ENCODE data around the gene LCP2.

LCP2 gene
- 251 to 265 reads per million in 2 donors for total RNA-seq

DNA sequence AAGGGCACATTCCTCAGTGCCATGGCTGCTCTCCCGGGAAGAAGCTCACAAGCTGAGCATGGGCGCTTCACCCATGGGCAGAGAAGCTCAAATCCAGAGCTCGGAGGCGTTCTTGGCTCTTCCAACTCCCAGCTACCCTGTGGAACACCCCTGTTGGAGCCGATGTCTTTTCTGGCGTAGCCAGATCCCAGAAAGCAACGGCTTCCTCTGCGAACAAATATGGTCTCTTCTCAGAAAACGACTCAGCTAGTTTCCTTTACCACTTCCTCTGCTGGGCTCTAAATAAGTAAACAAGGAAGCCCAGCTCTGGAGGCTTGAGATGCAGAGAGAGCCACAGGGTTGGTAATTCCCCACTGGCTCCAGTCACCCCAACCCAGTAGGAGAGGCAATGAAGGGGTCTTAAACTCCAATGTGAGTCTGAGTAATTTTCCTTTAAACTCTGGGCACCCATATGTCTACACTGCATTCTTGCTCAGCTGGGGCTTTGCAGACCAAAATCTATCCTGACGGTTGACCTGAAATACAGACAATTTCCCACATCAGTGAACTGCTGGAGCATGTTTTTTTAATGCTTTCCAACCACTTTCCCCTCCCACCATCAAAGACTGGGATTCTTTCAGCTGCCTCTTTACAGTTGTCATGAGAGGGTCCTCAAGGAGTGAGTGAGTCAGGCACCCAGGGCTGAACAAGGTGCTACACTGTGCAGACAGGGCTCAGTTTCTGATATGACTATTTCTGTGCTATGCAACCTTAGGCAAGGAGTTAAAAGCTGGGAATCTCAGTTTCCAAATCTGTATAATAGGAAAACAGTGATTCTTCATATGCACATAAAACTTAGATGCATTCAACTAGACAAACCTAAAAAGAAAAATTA, at the start of gene LCP2:
Gene LCP2 (minus strand): TSS at position 189 of the 874 bp plus-strand sequence. CDS start 166 bp downstream, at position 23.
- DNase-seq: no peak

DNA sequence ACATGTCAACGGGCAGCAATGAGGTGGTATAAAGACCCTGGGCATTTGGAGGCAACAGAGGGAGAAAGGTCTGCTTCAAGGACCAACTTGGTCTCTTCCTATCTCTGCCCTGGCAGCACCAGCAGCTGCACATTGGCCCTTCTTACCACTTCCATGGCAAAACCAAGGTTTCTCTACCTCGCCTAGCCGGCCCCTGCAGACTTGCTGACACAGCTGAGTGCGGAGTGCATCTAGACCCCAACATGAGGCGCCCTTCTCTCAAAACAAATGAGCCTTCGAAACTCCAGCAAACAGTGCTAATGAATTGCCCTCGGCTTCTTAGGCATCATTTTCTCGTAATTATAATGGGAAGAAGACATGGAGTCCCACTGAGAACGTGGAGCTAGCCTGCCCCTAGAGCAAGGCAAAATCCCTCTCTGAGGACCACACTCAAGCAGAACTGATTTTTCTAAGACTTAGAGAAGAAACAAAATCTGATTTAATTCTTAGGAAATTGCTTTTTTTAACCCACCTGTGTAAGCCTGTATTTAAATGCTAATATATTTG, 49.5 kb upstream of the LCP2 start:
- no peak for DNase-seq

DNA sequence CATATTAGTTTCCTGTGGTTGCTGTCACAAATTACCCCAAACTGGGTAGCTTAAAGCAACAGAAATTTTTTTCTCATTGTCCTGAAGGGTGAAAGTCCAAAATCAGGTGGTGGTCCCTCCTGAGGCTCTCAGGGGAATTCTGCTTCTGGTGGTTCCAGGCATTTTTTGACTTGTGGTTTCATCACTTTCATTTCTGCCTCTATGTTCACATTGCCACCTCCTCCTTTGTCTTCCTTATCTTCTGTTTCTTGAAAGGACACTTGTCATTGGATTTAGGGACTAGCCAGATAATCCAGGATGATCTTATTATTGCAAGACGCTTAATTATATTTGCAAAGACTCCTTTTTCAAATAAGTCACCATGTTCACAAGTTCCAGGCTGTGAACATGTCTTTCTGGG, 48.4 kb upstream of the LCP2 start:
- no peak for DNase-seq

DNA sequence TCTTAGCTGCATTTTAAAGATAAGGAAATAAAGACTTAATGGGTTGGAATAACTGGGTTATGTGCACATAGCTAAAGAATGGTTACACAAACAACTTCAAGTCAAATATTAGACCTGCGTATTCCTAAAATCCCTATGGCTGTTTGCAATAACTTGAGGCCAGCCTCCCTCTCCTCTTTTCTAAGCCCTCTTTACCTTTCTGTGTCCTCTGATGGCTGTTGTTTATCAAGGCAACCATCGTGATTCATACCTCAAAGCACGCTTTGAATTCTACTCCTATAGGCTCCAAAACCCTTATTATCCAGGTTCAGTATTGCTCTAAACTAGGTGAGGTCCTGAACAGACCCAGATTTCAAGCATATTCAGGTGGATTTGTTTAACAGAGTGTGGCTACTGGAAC, 45.6 kb upstream of the LCP2 start:
- no peak for DNase-seq

GRCh38 chr5:170342153-170342725, 44.7 kb upstream of the LCP2 start:
- DNase-seq: no peak

DNA sequence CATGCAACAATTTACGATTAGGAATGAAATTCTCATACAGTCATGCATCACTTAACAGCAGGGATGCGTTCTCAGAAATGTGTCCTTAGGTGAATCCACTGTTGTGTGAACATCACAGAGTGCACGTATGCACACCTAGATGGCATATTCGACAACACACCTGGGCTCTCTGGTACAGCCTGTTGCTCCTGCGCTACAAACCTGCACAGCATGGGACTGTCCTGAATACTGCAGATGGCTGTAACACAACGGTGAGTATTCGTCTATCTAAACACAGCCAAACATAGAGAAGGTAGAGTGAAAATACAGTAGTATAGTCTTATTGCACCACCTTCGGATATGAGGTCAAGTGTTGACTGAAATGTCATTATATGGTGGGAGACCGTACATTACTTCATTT, 44.0 kb upstream of the LCP2 start:
- no peak for DNase-seq

- no peak for DNase-seq
Measured at GRCh38 chr5:170339780-170340167, 42.2 kb upstream of the LCP2 start.

GRCh38 chr5:170338933-170339779, 41.6 kb upstream of the LCP2 start:
- DNase-seq: no peak

GRCh38 chr5:170338291-170338690, 40.7 kb upstream of the LCP2 start:
- no peak for DNase-seq

DNA sequence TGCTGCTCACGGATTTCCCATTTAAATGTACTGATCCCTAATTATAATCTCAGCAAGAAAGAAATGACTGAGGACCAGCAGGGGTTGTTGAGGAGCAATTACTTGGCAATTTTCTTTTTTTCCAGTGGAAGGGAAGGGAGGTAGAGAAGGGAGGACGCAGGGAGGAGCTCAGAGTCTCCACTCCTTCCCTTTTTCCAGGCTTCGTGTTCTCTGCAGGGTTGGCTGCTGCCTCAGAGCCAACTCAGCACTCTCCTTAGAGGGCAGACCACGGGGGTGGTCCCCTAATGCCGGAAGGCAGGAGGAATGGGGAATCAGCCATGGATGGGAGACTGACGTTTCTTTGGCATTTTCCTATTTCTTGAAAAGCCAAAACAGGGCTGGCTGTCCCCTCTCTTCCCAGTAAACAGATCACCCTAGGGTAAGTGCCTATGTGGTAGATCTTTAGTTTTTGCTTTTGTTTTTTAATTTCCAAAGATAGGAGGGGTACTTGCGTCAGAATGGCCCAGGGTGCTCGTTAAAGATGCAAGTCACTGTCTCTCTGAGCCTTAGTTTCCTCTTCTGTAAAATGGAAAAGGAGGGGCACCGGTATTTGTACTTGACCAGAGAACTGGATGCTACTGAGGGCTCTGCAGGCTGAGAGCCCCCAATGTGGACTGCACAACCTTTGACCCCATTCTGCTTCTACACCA, 39.6 kb upstream of the LCP2 start:
- no peak for DNase-seq

GRCh38 chr5:170336065-170336464, 38.5 kb upstream of the LCP2 start:
- DNase-seq: no peak

DNA sequence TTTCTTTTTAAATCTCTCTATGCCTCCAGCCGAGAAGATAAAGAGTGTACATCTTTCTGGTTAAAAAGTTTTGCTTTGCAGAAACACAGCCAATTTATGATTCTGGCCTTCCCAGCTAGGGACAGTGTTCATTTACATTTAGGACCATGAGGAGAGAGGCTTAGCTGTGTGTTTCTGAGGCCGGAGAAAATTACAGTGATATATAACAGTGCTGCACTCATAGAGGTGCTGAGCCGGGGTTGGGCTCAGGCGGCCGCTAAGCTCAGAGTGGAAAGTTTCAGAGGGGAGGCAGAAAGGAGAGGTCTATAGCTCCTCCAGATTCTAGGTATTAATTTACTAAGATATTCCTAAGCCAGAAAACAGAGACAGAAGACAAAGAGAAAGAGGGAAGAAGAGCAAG, 37.0 kb upstream of the LCP2 start:
- DNase-seq: no peak

DNA sequence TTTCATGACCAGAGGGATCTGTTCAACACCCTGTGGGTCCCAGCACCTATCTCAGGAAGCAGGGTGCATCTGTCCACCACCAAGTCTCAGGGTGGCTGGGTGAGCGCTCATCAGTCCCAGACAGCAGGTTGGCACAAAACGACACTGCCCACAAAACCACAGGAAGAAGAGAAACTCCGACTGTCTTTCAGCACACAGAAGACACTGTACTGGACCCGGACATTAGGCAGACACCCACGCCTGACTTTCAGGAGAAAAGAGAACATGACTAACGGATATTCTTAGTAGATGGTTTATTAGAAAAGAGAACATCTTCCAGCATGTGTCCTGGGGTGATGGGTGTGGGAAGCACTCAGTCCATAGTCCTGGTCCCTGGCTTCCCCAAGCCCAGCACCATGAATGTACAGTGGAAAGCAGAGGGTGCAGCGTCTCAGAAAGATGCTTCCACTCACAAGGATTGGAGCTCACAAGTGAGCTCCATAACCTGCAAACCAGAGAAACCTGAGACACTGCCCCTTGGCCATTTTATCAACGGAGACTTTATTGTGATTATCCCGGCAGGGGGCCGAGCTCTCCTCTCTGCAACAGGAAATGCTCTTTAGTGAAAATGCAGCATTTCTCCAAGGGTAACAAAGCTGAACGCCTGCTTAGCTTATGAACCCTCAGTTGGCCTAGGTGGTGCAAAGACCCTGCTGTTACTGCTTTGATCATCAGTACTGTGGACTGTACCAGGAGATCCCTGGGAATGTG, 35.8 kb upstream of the LCP2 start:
- no peak for DNase-seq

DNA sequence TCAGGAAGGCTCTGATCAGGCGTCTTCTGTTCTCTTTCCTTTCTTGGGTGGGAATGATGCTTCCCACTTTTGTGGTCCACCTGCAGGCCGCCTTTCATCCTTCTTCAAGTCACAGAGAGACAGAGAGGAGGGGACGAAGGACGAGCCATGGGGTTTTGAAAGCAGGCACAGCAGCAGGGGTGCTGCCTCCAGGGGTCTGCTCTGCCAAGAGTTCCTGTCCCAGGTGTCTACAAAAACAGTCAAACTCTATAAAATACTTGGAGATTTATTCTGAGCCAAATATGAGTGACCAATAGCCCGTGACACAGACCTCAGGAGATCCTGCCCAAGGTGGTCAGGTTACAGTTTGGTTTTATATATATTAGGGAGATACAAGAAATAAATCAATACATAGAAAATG, 34.5 kb upstream of the LCP2 start:
- no peak for DNase-seq

DNA sequence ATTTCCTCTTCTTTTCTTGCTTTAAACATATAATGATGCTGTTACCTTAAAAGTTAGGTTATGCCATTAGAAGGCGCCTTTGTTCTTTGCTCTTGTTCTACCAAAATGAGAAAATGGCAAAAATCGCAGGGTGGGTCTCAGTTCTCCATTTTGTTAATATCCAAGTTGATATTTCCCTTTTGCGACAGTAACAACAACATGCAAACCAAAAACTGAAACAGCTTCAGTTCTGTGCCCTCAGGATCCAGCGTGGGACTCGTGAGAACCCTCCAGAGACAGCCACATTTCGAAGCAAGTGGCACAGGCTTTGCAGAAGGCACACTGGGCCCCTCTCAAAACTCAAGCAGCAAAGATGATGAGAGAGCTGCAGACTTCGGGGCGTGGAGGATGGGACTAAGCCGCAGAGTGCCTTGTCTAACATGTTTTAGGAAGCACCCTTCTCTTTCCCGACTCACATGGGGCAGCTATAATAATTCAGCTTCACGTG, 33.0 kb upstream of the LCP2 start:
- no peak for DNase-seq

DNA sequence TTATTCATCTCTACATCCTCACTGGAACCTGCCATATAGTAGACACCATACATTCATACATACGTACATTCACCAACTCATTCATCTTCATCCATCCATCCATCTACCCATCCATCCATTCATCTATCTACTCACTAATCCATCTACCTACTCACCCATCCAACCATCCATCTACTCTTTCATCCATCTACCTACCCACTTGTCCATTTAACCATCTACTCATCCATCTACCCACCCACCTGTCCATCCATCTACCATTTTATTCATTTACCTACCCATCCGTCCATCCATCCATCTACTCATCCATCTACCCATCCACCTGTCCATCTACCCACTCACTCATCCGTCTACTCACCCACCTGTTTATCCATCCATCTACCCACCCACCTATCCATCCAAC, 31.9 kb upstream of the LCP2 start:
- DNase-seq: no peak

DNA sequence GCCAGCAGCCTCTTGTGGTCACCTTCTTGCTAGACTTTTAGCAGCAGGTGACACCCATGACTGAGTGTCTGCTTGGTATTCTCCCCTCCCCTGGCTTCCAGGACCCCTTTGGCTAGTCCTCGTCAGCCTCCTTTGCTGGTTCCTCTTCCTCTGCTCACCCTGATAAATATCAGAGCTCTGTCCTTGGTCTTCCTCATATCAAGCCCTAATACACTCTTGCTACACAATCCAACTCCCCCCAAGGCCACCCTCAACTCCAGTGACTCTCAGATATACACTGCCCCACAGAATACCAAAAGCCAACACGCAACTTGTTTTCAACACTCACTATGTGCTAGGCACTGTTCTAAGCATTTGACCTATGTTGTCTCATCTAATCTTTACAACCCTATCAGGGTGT, 30.3 kb upstream of the LCP2 start:
- no peak for DNase-seq

GRCh38 chr5:170327168-170327567, 29.6 kb upstream of the LCP2 start:
- DNase-seq: no peak

GRCh38 chr5:170319301-170319700, 21.7 kb upstream of the LCP2 start:
- no peak for DNase-seq

GRCh38 chr5:170317499-170317898, 19.9 kb upstream of the LCP2 start:
- DNase-seq: no peak

GRCh38 chr5:170316937-170317336, 19.4 kb upstream of the LCP2 start:
- no peak for DNase-seq

DNA sequence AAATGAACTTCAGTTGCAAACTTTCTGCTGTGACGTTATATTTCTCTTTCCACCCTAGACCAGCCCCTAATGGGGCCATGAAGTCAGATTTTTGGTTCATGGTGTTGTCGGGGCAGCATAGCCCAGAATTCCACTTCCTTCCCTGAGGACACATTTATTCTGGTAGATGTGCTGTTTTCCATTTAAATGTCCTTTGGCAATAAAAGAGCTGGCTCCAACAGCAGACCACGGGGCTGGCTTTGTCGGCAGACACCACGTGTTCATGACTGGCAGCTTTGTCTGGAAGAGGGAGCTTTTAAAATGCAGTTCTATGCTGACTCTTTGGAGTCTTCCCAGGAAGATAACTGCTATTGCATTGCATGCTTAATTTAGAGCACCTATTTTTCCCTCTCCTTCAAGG, 17.6 kb upstream of the LCP2 start:
- DNase-seq: no peak
